ENCODE measurements around the gene TRA2B.

The TRA2B gene

GRCh38 chr3:185937689-185938374, at the start of gene TRA2B:
Gene TRA2B (minus strand): TSS chr3:185938014. CDS start chr3:185937860, 154 bp downstream.
- FAIRE-seq, result peak; percentile 94

- FAIRE-seq, result no peak
Measured at GRCh38 chr3:185986198-185986777, 48.5 kb upstream of the TRA2B start.

- no peak for FAIRE-seq
Measured at GRCh38 chr3:185984203-185984602, 46.4 kb upstream of the TRA2B start.

- FAIRE-seq, result no peak
Measured at GRCh38 chr3:185983495-185984141, 45.8 kb upstream of the TRA2B start.

GRCh38 chr3:185982632-185983031, 44.8 kb upstream of the TRA2B start:
- FAIRE-seq, result no peak

- FAIRE-seq, result no peak
Measured at GRCh38 chr3:185981621-185982020, 43.8 kb upstream of the TRA2B start.

GRCh38 chr3:185979721-185980121, 41.9 kb upstream of the TRA2B start:
- FAIRE-seq, result no peak

GRCh38 chr3:185978516-185978915, 40.7 kb upstream of the TRA2B start:
- FAIRE-seq, result no peak

GRCh38 chr3:185977679-185978040, 39.8 kb upstream of the TRA2B start:
- FAIRE-seq, result no peak

GRCh38 chr3:185976977-185977678, 39.3 kb upstream of the TRA2B start:
- FAIRE-seq, result peak; percentile 70

GRCh38 chr3:185976100-185976499, 38.3 kb upstream of the TRA2B start:
- FAIRE-seq, result no peak

GRCh38 chr3:185971579-185971978, 33.8 kb upstream of the TRA2B start:
- no peak for FAIRE-seq

- no peak for FAIRE-seq
Measured at GRCh38 chr3:185968168-185968567, 30.4 kb upstream of the TRA2B start.

GRCh38 chr3:185966655-185967054, 28.8 kb upstream of the TRA2B start:
- FAIRE-seq, result no peak

- FAIRE-seq, result no peak
Measured at GRCh38 chr3:185965496-185965895, 27.7 kb upstream of the TRA2B start.

GRCh38 chr3:185961675-185962232, 23.9 kb upstream of the TRA2B start:
- no peak for FAIRE-seq

- no peak for FAIRE-seq
Measured at GRCh38 chr3:185960522-185961288, 22.9 kb upstream of the TRA2B start.

GRCh38 chr3:185959609-185960521, 22.1 kb upstream of the TRA2B start:
- FAIRE-seq, result no peak

- no peak for FAIRE-seq
Measured at GRCh38 chr3:185958626-185959025, 20.8 kb upstream of the TRA2B start.

- FAIRE-seq, result no peak
Measured at GRCh38 chr3:185956244-185956643, 18.4 kb upstream of the TRA2B start.

- FAIRE-seq, result no peak
Measured at GRCh38 chr3:185954366-185954723, 16.5 kb upstream of the TRA2B start.

- FAIRE-seq, result no peak
Measured at GRCh38 chr3:185950728-185951127, 12.9 kb upstream of the TRA2B start.

Measured in G401.6 (cell line).